ENCODE results near the gene RPL13.

RPL13 gene

GRCh38 chr16:89610108-89610453 is 49.6 kb downstream of the RPL13 start:
- H3K4me3 ChIP-seq (ENCODE audit: low read depth, low read length) = no peak overlapping the region
- DNase-seq (ENCODE audit: low read depth) = no peak
- TF ChIP-seq, protein P1, sequence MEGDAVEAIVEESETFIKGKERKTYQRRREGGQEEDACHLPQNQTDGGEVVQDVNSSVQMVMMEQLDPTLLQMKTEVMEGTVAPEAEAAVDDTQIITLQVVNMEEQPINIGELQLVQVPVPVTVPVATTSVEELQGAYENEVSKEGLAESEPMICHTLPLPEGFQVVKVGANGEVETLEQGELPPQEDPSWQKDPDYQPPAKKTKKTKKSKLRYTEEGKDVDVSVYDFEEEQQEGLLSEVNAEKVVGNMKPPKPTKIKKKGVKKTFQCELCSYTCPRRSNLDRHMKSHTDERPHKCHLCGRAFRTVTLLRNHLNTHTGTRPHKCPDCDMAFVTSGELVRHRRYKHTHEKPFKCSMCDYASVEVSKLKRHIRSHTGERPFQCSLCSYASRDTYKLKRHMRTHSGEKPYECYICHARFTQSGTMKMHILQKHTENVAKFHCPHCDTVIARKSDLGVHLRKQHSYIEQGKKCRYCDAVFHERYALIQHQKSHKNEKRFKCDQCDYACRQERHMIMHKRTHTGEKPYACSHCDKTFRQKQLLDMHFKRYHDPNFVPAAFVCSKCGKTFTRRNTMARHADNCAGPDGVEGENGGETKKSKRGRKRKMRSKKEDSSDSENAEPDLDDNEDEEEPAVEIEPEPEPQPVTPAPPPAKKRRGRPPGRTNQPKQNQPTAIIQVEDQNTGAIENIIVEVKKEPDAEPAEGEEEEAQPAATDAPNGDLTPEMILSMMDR (IDR thresholded peaks at IDR 0.05; ENCODE audit: low read depth, low read length, missing control alignments) = no peak

- TF ChIP-seq, protein P1 (IDR thresholded peaks at IDR 0.05; ENCODE audit: low read depth, low read length, missing control alignments) = no peak
- DNase-seq (ENCODE audit: low read depth) = no peak
- no peak overlapping the region for H3K4me3 ChIP-seq (ENCODE audit: low read depth, low read length)
Measured at GRCh38 chr16:89612415-89613166, 52.1 kb downstream of the RPL13 start.

DNA sequence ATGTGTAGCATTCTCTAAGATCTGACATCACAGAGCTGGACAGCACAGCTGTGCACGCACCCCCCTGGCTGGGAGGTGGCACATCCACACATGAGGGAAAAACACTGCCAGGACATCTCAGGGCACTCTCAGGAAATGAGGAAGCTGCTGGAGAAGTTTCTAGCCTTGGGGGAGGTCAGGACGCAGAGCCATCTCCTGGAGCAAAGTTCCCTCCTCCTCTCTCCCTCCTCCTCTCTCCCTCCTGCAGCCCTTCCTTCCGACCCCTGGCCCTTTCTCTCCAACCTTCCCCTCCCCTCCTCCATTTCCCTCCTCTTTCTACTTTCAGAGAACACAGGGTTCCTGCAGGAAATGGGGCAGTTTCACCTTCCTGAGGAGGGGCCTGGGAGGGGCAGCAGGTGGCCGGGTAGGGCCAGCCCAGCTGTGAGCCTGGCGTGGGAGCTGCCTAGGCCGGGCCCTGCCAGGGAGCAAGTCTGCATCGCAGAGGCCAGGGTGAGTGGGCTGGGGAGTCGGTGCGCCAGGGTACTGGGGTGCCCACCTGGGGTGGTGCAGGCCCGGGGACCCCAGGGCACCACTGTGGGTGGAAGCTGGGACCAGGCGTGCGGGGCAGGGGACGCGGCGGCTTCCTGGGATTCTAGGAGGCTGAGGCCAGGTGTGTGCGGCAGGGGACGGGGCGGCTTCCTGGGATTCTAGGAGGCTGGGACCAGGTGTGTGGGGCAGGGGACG is 52.9 kb downstream of the RPL13 start, which contains the start of gene DPEP1:
TSS of gene DPEP1 (plus strand) at position 412 of the 723 bp plus-strand sequence. CDS start 16,769 bp downstream, outside the sequence.
- TF ChIP-seq, protein P1 (IDR thresholded peaks at IDR 0.05; ENCODE audit: low read depth, low read length, missing control alignments) = no peak
- DNase-seq (ENCODE audit: low read depth) = no peak
- no peak within 1 kb of the TSS for H3K4me3 ChIP-seq (ENCODE audit: low read depth, low read length)

GRCh38 chr16:89613954-89614459 is 53.5 kb downstream of the RPL13 start:
- no peak overlapping the region for H3K4me3 ChIP-seq (ENCODE audit: low read depth, low read length)
- TF ChIP-seq, protein P1 (IDR thresholded peaks at IDR 0.05; ENCODE audit: low read depth, low read length, missing control alignments) = no peak
- no peak for DNase-seq (ENCODE audit: low read depth)

Measured in GM12864 (cell line).